Vagina (tissue), 2 donors: Measurements from ENCODE around the gene JCAD. TPM values are rescaled to one million over a fixed set of nuclear protein-coding genes. Genes with fewer than 3 reads are reported as not detected.

ENCODE experiments used
- DNase-seq, 2 donors: peaks; one replicate each; pipeline ENCODE4 v3.0.0-alpha.2; 2017; ENCODE audit errors: extremely low spot score in 2 of 2
- H3K27ac ChIP-seq: fragments of 200-600 bp; sonication (generic); one replicate; pipeline ENCODE4 v1.5.1; 2019
- H3K27me3 ChIP-seq: fragments of 200-600 bp; sonication (generic); one replicate; pipeline ENCODE4 v1.5.1; 2019
- H3K36me3 ChIP-seq, 2 donors: fragments of 200-600 bp; sonication (generic); one replicate each; pipeline ENCODE4 v1.5.1; 2017 to 2019
- H3K4me1 ChIP-seq: fragments of 200-600 bp; sonication (generic); one replicate; pipeline ENCODE4 v1.5.1; 2019
- H3K4me3 ChIP-seq, 2 donors: fragments of 200-600 bp; sonication (generic); 1 replicate in 1 of 2; 2 replicates in 1 of 2; pipeline ENCODE4 v1.5.1; 2016 to 2019
- H3K9me3 ChIP-seq: fragments of 200-600 bp; sonication (generic); one replicate; pipeline ENCODE4 v1.5.1; 2019
- CTCF ChIP-seq, 3 experiments: fragments of 450-650 bp in 2 of 3; fragments of 200-600 bp in 1 of 3; sonication (generic) in 1 of 3; IDR thresholded peaks; one replicate each; pipeline ENCODE4 v1.5.1; 2017 to 2019; ENCODE audit warnings: antibody characterized with exemption in 3 of 3, mild to moderate bottlenecking in 2 of 3, moderate library complexity in 2 of 3
- POLR2A ChIP-seq, 2 donors: fragments of 450-650 bp; IDR thresholded peaks; one replicate each; pipeline ENCODE4 v1.6.1; 2017; ENCODE audit warnings: antibody characterized with exemption in 2 of 2, mild to moderate bottlenecking in 2 of 2, moderate library complexity in 2 of 2
- POLR2AphosphoS5 ChIP-seq, 2 donors: sonication (generic); formaldehyde crosslinking; IDR thresholded peaks; one replicate each; pipeline ENCODE4 v1.9.0; 2017; ENCODE audit warnings: antibody characterized with exemption in 2 of 2, mild to moderate bottlenecking in 2 of 2, low read depth in 1 of 2; ENCODE audit not compliant: insufficient read depth in 1 of 2
- intact Hi-C: fragments of 100-400 bp; cut with DNase I; formaldehyde crosslinking; loops from one replicate; pipeline ENCODE4 v1.15.1; 2023
- total RNA-seq: library from RNA; depleted of rRNA; stranded (reverse); fragments of >200 nt; gene quantifications from one replicate; pipeline ENCODE4 v1.2.3, GENCODE V29; 2016

JCAD gene
- total RNA-seq, 1 donor from 2014 or later: 40.3 TPM

GRCh38 chr10:30080161-30080560, 20.8 kb upstream of the JCAD start:
- no peaks in the 10 kb centered on the region for H3K36me3 ChIP-seq
- H3K27ac ChIP-seq: no peak overlapping the region
- no peaks in the 10 kb centered on the region for H3K4me1 ChIP-seq
- no peaks in the 10 kb centered on the region for H3K9me3 ChIP-seq
- intact Hi-C loops: no loop called here
- no peaks in the 10 kb centered on the region for H3K27me3 ChIP-seq
- TF ChIP-seq POLR2A (IDR thresholded peaks at IDR 0.05) (no peak), CTCF (IDR thresholded peaks at IDR 0.05) (no peak), POLR2AphosphoS5 (IDR thresholded peaks at IDR 0.05; ENCODE audit: insufficient read depth in 1 of 2, low read depth in 1 of 2) (no peak)
- DNase-seq: no peak
- no peak overlapping the region for H3K4me3 ChIP-seq

- H3K4me1 ChIP-seq: no peaks in the 10 kb centered on the region
- no peak overlapping the region for H3K4me3 ChIP-seq
- no peaks in the 10 kb centered on the region for H3K36me3 ChIP-seq
- DNase-seq: no peak
- H3K27ac ChIP-seq: no peak overlapping the region
- no peaks in the 10 kb centered on the region for H3K27me3 ChIP-seq
- no peaks in the 10 kb centered on the region for H3K9me3 ChIP-seq
- no peak for TF ChIP-seq POLR2AphosphoS5 (IDR thresholded peaks at IDR 0.05; ENCODE audit: insufficient read depth in 1 of 2, low read depth in 1 of 2)
- TF ChIP-seq POLR2A (IDR thresholded peaks at IDR 0.05): no peak
- TF ChIP-seq CTCF (IDR thresholded peaks at IDR 0.05): no peak
- intact Hi-C loops: no loop called here
These were observed 20.0 kb upstream of the JCAD start for GRCh38 chr10:30079408-30079807.

DNA sequence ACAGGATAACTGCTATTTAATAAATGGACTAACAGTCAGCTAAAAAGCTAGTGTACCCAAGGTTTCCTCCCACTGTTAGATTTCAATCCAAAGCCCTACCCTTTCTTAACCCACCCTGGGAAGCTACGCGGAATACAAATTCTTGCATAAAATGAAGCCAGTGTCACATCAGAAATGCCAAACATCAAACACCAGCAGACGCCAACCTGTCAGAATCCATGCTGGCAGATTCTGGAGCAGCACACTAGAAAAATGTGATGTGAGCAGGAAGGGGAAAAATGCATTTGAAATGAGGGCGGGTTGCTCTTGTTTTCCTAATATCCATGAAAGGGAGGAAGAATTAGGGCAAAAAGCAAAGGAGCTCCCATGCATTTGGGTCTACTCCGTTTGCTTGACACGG, 16.1 kb upstream of the JCAD start:
- no peak overlapping the region for H3K4me3 ChIP-seq
- no peak for DNase-seq
- no peaks in the 10 kb centered on the region for H3K9me3 ChIP-seq
- H3K27me3 ChIP-seq: no peaks in the 10 kb centered on the region
- intact Hi-C loops: no loop called here
- TF ChIP-seq CTCF (IDR thresholded peaks at IDR 0.05) (no peak), POLR2A (IDR thresholded peaks at IDR 0.05) (no peak), POLR2AphosphoS5 (IDR thresholded peaks at IDR 0.05; ENCODE audit: insufficient read depth in 1 of 2, low read depth in 1 of 2) (no peak)
- no peak overlapping the region for H3K27ac ChIP-seq
- H3K4me1 ChIP-seq: no peaks in the 10 kb centered on the region
- H3K36me3 ChIP-seq: no peaks in the 10 kb centered on the region

DNA sequence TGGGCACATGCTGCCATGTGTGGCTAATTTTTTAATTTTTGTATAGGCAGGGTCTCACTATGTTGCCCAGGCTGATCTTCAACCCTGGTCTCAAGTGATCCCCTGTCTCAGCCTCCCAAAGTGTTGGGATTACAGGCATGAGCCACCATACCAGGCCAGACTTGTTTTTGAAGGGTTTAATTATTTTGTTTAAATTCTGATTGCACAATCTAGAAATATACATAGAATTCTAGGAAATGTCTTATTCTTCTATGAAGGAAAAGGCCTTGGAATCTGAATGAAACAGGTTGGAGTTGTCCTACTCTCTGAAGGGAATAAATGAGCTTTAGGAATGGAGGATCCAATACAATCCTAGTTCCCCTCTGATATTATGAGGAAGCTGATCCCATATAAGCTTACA, 15.5 kb upstream of the JCAD start:
- no peaks in the 10 kb centered on the region for H3K27me3 ChIP-seq
- TF ChIP-seq CTCF (IDR thresholded peaks at IDR 0.05): no peak
- TF ChIP-seq POLR2AphosphoS5 (IDR thresholded peaks at IDR 0.05; ENCODE audit: insufficient read depth in 1 of 2, low read depth in 1 of 2): no peak
- TF ChIP-seq POLR2A (IDR thresholded peaks at IDR 0.05): no peak
- intact Hi-C loops: no loop called here

GRCh38 chr10:30074090-30074489, 14.7 kb upstream of the JCAD start:
- Histone ChIP-seq H3K27me3 (no peaks in the 10 kb centered on the region), H3K27ac (no peak overlapping the region), H3K4me3 (no peak overlapping the region), H3K36me3 (no peaks in the 10 kb centered on the region), H3K9me3 (no peaks in the 10 kb centered on the region), H3K4me1 (no peaks in the 10 kb centered on the region)
- TF ChIP-seq POLR2AphosphoS5 (IDR thresholded peaks at IDR 0.05; ENCODE audit: insufficient read depth in 1 of 2, low read depth in 1 of 2) (no peak), POLR2A (IDR thresholded peaks at IDR 0.05) (no peak), CTCF (IDR thresholded peaks at IDR 0.05) (no peak)
- intact Hi-C loops: no loop called here
- no peak for DNase-seq

More for the DNA sequence above, 15.5 kb upstream of the JCAD start:
- DNase-seq: no peak
- no peaks in the 10 kb centered on the region for H3K4me1 ChIP-seq
- no peaks in the 10 kb centered on the region for H3K9me3 ChIP-seq
- no peak overlapping the region for H3K27ac ChIP-seq
- no peak overlapping the region for H3K4me3 ChIP-seq
- no peaks in the 10 kb centered on the region for H3K36me3 ChIP-seq
